ENCODE data around the gene DOCK3. TPM values are rescaled to one million over a fixed set of nuclear protein-coding genes. Genes with fewer than 3 reads are reported as not detected.

Gene DOCK3, protein sequence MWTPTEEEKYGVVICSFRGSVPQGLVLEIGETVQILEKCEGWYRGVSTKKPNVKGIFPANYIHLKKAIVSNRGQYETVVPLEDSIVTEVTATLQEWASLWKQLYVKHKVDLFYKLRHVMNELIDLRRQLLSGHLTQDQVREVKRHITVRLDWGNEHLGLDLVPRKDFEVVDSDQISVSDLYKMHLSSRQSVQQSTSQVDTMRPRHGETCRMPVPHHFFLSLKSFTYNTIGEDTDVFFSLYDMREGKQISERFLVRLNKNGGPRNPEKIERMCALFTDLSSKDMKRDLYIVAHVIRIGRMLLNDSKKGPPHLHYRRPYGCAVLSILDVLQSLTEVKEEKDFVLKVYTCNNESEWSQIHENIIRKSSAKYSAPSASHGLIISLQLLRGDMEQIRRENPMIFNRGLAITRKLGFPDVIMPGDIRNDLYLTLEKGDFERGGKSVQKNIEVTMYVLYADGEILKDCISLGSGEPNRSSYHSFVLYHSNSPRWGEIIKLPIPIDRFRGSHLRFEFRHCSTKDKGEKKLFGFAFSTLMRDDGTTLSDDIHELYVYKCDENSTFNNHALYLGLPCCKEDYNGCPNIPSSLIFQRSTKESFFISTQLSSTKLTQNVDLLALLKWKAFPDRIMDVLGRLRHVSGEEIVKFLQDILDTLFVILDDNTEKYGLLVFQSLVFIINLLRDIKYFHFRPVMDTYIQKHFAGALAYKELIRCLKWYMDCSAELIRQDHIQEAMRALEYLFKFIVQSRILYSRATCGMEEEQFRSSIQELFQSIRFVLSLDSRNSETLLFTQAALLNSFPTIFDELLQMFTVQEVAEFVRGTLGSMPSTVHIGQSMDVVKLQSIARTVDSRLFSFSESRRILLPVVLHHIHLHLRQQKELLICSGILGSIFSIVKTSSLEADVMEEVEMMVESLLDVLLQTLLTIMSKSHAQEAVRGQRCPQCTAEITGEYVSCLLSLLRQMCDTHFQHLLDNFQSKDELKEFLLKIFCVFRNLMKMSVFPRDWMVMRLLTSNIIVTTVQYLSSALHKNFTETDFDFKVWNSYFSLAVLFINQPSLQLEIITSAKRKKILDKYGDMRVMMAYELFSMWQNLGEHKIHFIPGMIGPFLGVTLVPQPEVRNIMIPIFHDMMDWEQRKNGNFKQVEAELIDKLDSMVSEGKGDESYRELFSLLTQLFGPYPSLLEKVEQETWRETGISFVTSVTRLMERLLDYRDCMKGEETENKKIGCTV (N-terminal part only)
- 1 to 10 TPM in 1 of 2 experiments, under 1 TPM in 1; 0.93 to 1.1 TPM for total RNA-seq
- 0.77 TPM for polyA plus RNA-seq (2013, experiment 1 of 2)
- 1.7 TPM for polyA plus RNA-seq (2013, experiment 2 of 2)
- total RNA-seq, result 1.3 to 18.2 (median 5.3) reads per million in 172 experiments

GRCh38 chr3:50674349-50675178 is at the start of gene DOCK3:
DOCK3 (plus strand) TSS chr3:50674927; CDS start chr3:50675264, 337 bp downstream.
- CTCF ChIA-PET, result interaction anchor here (1.2 to 1.8 kb wide), 2 partner anchors 58 to 102 kb away, joined by 4 read pairs; no protein-coding TSS in a partner anchor
- POLR2A ChIA-PET, result interaction anchor here (1.1 to 1.4 kb wide), 3 partner anchors 50 to 710 kb away, joined by 3 to 5 read pairs (median 4); partner anchors contain the start of genes HEMK1 and MANF

GRCh38 chr3:50625231-50626182 is 49.2 kb upstream of the DOCK3 start:
- H3K27ac Mint-ChIP-seq, result peak overlapping the region; percentile 67
- no peaks in the 10 kb centered on the region for H3K27me3 Mint-ChIP-seq
- H3K9me3 Mint-ChIP-seq, result no peaks in the 10 kb centered on the region
- Histone ChIP-seq H3K27me3 (ENCODE audit: control insufficient read depth in 1 of 2, insufficient read depth in 2 of 2, low read length in 2 of 2) (no peaks in the 10 kb centered on the region), H3K27ac (ENCODE audit: low read depth in 1 of 2, low read length in 2 of 2) (no peak overlapping the region), H3K36me3 (ENCODE audit: insufficient read depth, low read length) (peaks cover 31% of the 10 kb centered on the region), H3K9me3 (ENCODE audit: control insufficient read depth in 1 of 2, insufficient read depth in 1 of 2, low read length in 2 of 2) (no peaks in the 10 kb centered on the region), H3K4me1 (ENCODE audit: insufficient read depth, low read length) (peaks cover 98% of the 10 kb centered on the region), H3K4me3 (ENCODE audit: low read length) (no peak overlapping the region)
- ChIA-PET CTCF (interaction anchor here (2.2 kb wide), 1 partner anchor 9 kb away, joined by 10 read pairs; no protein-coding TSS in a partner anchor), POLR2A (interaction anchor here (1.5 kb wide), 1 partner anchor 9 kb away, joined by 4 read pairs; no protein-coding TSS in a partner anchor)
- intact Hi-C loops (cut with DNase I, micrococcal nuclease), result no loop called here
- peak overlapping the region; percentile 42 for H3K4me3 Mint-ChIP-seq
- no peak for ATAC-seq (ENCODE audit: poor library complexity)
- no peak for DNase-seq
- H3K4me1 Mint-ChIP-seq (ENCODE audit: low read depth), result peaks cover 81% of the 10 kb centered on the region
- peaks cover 7% of the 10 kb centered on the region for H3K36me3 Mint-ChIP-seq (ENCODE audit: low read depth)
- no peak for TF ChIP-seq CTCF (IDR thresholded peaks at IDR 0.05)

More at GRCh38 chr3:50674349-50675178, at the start of gene DOCK3:
- peak; percentile 91 for ATAC-seq (ENCODE audit: poor library complexity)
- H3K4me1 ChIP-seq (ENCODE audit: insufficient read depth, low read length), result peaks cover 8% of the 10 kb centered on the region
- intact Hi-C loops (cut with DNase I, micrococcal nuclease), result loop anchor here (2.0 kb wide), 2 partner anchors 58 to 696 kb away; partner anchors contain the start of gene MAPKAPK3 (in 1 of the 2)
- no peaks in the 10 kb centered on the region for H3K36me3 Mint-ChIP-seq (ENCODE audit: low read depth)
- H3K4me3 ChIP-seq (ENCODE audit: low read length), result peak within 1 kb of the TSS; percentile 53
- H3K4me1 Mint-ChIP-seq (ENCODE audit: low read depth), result peaks cover 6% of the 10 kb centered on the region
- no peaks in the 10 kb centered on the region for H3K9me3 Mint-ChIP-seq
- peaks cover 5 to 17% of the 10 kb centered on the region in 2 experiments for H3K27me3 ChIP-seq (ENCODE audit: control insufficient read depth in 1 of 2, insufficient read depth in 2 of 2, low read length in 2 of 2)
- DNase-seq, result peak; percentile 24 to 89 (median 58)
- peak within 1 kb of the TSS; percentile 87 for H3K4me3 Mint-ChIP-seq
- no peak for TF ChIP-seq CTCF (IDR thresholded peaks at IDR 0.05)
- H3K27me3 Mint-ChIP-seq, result peaks cover 49% of the 10 kb centered on the region
- H3K9me3 ChIP-seq (ENCODE audit: control insufficient read depth in 1 of 2, insufficient read depth in 1 of 2, low read length in 2 of 2), result no peaks in the 10 kb centered on the region
- no peak within 1 kb of the TSS for H3K27ac Mint-ChIP-seq
- no peaks in the 10 kb centered on the region for H3K36me3 ChIP-seq (ENCODE audit: insufficient read depth, low read length)
- no peak within 1 kb of the TSS for H3K27ac ChIP-seq (ENCODE audit: low read depth in 1 of 2, low read length in 2 of 2)
